Measurements from ENCODE around the gene PDLIM4.

DNA sequence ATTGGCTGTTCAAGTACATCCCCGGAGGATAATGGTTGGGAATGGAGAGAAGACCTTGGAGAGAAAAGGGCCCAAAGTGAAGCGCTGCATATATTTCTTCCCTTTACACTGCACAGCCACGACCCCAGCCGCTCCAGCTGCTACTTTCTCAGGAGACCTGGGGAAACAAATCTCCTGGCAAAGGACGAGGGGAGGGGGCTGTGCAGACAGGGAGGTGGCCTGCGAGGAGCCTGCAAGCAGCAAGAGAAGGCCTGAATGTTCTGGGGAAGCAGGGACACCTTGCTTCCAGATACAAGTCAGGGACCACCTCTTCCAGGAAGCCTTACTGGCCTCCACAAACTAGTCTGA, 739 bp upstream of the PDLIM4 start:
- TF ChIP-seq, protein P1, sequence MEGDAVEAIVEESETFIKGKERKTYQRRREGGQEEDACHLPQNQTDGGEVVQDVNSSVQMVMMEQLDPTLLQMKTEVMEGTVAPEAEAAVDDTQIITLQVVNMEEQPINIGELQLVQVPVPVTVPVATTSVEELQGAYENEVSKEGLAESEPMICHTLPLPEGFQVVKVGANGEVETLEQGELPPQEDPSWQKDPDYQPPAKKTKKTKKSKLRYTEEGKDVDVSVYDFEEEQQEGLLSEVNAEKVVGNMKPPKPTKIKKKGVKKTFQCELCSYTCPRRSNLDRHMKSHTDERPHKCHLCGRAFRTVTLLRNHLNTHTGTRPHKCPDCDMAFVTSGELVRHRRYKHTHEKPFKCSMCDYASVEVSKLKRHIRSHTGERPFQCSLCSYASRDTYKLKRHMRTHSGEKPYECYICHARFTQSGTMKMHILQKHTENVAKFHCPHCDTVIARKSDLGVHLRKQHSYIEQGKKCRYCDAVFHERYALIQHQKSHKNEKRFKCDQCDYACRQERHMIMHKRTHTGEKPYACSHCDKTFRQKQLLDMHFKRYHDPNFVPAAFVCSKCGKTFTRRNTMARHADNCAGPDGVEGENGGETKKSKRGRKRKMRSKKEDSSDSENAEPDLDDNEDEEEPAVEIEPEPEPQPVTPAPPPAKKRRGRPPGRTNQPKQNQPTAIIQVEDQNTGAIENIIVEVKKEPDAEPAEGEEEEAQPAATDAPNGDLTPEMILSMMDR (conservative IDR thresholded peaks at IDR 0.05) = no peak
- no peak for TF ChIP-seq ZFX (IDR thresholded peaks at IDR 0.05)
